ENCODE results near the gene WDR46.

Gene WDR46

GRCh38 chr6:33313709-33314514 is 24.9 kb upstream of the WDR46 start, which contains the start of gene TAPBP:
TSS of gene TAPBP (minus strand) at chr6:33314078. CDS start at chr6:33314041, 37 bp downstream.
- in situ Hi-C loops (cut with MboI; ENCODE audit: low sequenced_read_pairs) = no loop called here

GRCh38 chr6:33313105-33313708 is 24.2 kb upstream of the WDR46 start:
- in situ Hi-C loops (cut with MboI; ENCODE audit: low sequenced_read_pairs) = no loop called here

- in situ Hi-C loops (cut with MboI; ENCODE audit: low sequenced_read_pairs) = no loop called here
These were observed 23.5 kb upstream of the WDR46 start for GRCh38 chr6:33312361-33313104.

- in situ Hi-C loops (cut with MboI; ENCODE audit: low sequenced_read_pairs) = no loop called here
These were observed 17.3 kb upstream of the WDR46 start for GRCh38 chr6:33306356-33306755.

- in situ Hi-C loops (cut with MboI; ENCODE audit: low sequenced_read_pairs) = no loop called here
These were observed 16.0 kb upstream of the WDR46 start for GRCh38 chr6:33305052-33305451.

- in situ Hi-C loops (cut with MboI; ENCODE audit: low sequenced_read_pairs) = no loop called here
These were observed 15.2 kb upstream of the WDR46 start for GRCh38 chr6:33304216-33304615.

GRCh38 chr6:33301877-33302276 is 12.8 kb upstream of the WDR46 start:
- in situ Hi-C loops (cut with MboI; ENCODE audit: low sequenced_read_pairs) = no loop called here

GRCh38 chr6:33299237-33299944 is 10.4 kb upstream of the WDR46 start:
- in situ Hi-C loops (cut with MboI; ENCODE audit: low sequenced_read_pairs) = no loop called here

- in situ Hi-C loops (cut with MboI; ENCODE audit: low sequenced_read_pairs) = no loop called here
These were observed 9.8 kb upstream of the WDR46 start, which contains the start of gene RGL2 for GRCh38 chr6:33298773-33299236. TSS of gene RGL2 (minus strand) at chr6:33298942. CDS start at chr6:33298610, 332 bp downstream.

GRCh38 chr6:33297956-33298772 is 9.1 kb upstream of the WDR46 start:
- in situ Hi-C loops (cut with MboI; ENCODE audit: low sequenced_read_pairs) = no loop called here

GRCh38 chr6:33297406-33297955 is 8.4 kb upstream of the WDR46 start:
- in situ Hi-C loops (cut with MboI; ENCODE audit: low sequenced_read_pairs) = no loop called here

GRCh38 chr6:33296797-33297405 is 7.9 kb upstream of the WDR46 start:
- in situ Hi-C loops (cut with MboI; ENCODE audit: low sequenced_read_pairs) = no loop called here

GRCh38 chr6:33295621-33296369 is 6.8 kb upstream of the WDR46 start:
- in situ Hi-C loops (cut with MboI; ENCODE audit: low sequenced_read_pairs) = no loop called here

GRCh38 chr6:33294086-33294823 is 5.2 kb upstream of the WDR46 start:
- in situ Hi-C loops (cut with MboI; ENCODE audit: low sequenced_read_pairs) = no loop called here

GRCh38 chr6:33292996-33293682 is 4.1 kb upstream of the WDR46 start:
- in situ Hi-C loops (cut with MboI; ENCODE audit: low sequenced_read_pairs) = no loop called here

- in situ Hi-C loops (cut with MboI; ENCODE audit: low sequenced_read_pairs) = no loop called here
These were observed 1.4 kb upstream of the WDR46 start for GRCh38 chr6:33290459-33290858.

GRCh38 chr6:33289784-33290315 is 811 bp upstream of the WDR46 start:
- in situ Hi-C loops (cut with MboI; ENCODE audit: low sequenced_read_pairs) = no loop called here
